ENCODE measurements around the gene RMND5A.
"Not testable (repeated sequence)": the region's sequence is repeated elsewhere in the genome, so short reads cannot be mapped to it uniquely, and the experiment has no call there.

DNA sequence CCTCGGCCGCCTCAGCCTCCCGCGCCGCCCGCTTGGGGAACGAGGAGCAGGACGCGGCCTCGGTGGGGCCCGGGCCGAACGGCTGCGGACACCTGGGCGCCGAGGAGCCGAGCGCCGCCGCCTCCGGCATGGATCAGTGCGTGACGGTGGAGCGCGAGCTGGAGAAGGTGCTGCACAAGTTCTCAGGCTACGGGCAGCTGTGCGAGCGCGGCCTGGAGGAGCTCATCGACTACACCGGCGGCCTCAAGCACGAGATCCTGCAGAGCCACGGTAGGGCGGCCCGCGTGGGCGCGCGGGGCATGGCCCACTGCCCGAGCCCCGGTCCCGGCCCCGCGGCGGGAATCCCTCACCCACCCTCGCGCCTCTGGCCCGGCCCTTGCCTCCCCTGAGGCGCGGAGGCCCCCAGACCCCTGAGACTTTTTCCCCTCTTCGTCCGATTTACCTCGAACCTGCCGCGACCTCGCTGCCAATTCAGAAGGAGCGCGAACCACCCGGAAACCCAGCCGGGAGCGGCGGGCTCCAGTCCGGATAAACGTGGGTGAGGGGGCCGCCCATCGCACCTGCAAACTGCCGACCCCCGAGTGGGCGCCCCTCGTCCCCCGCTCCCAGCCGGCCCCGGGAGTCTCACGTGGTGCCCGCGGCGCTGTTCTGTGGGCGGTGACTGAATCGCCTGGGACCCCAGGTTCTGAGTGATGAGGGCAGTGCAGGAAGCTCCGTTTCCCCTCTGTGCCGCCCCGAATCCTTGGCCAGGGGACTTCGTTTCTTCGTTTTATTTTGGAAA, 639 bp downstream of the RMND5A start:
- TF ChIP-seq CTCF (IDR thresholded peaks at IDR 0.05; ENCODE audit: poor library complexity); EZH2 (IDR thresholded peaks at IDR 0.05; ENCODE audit: borderline replicate concordance): not testable (repeated sequence)
